A549 treated with CpdA at 1 μM for 4 hours (cell line): ENCODE measurements around the gene ORC3. TPM values are rescaled to one million over a fixed set of nuclear protein-coding genes. Genes with fewer than 3 reads are reported as not detected.

ENCODE experiments used
- total RNA-seq: library from RNA; stranded (reverse); fragments of 200-300 nt; extraction: Qiagen RNA extraction; gene quantifications from 5 replicates; pipeline ENCODE4 v1.2.3, GENCODE V29; 2022; ENCODE audit warnings: low read depth

The ORC3 gene
- 16.8 to 20.7 TPM (median 17.4 TPM) in 5 replicates for total RNA-seq

GRCh38 chr6:87589693-87590416 lies at the start of gene ORC3, which contains the start of gene RARS2:
Gene ORC3, plus strand, starts transcription at chr6:87590135. Its CDS starts 34 bp downstream, at chr6:87590169.
Gene RARS2, minus strand, starts transcription at chr6:87589987. Its CDS starts 30 bp downstream, at chr6:87589957.

GRCh38 chr6:87701676-87702588 lies 112.0 kb downstream of the ORC3 start, which contains the start of gene AKIRIN2:
Gene AKIRIN2, minus strand, starts transcription at chr6:87702233. Its CDS starts 549 bp downstream, at chr6:87701684.

Other genes starting within 250 kb of the ORC3 start
- gene C6orf163, start 245.3 kb upstream of the ORC3 start, total RNA-seq = 0.24 to 0.54 TPM (median 0.27 TPM) in 5 replicates
- 0.51 to 0.69 TPM (median 0.67 TPM) in 5 replicates for gene CFAP206, start 182.2 kb upstream of the ORC3 start, total RNA-seq
- gene SLC35A1, start 117.2 kb upstream of the ORC3 start, total RNA-seq = 9.6 to 10.7 TPM (median 9.9 TPM) in 5 replicates
- gene RARS2, start 148 bp upstream of the ORC3 start, total RNA-seq = 19.4 to 23.5 TPM (median 20.2 TPM) in 5 replicates
- gene AKIRIN2, start 112.1 kb downstream of the ORC3 start, total RNA-seq = 33.0 to 50.6 TPM (median 45.4 TPM) in 5 replicates